IMR-90 (cell line): ENCODE results near the gene DPEP1. TPM values are rescaled to one million over a fixed set of nuclear protein-coding genes. Genes with fewer than 3 reads are reported as not detected.

ENCODE experiments used
- ATAC-seq: fragments of 200-7000 bp; cut with Tn5 transposase; 2 replicates; pipeline ENCODE4 v1.9.1; 2020; ENCODE audit warnings: low read depth, mild to moderate bottlenecking, moderate library complexity
- BruUV-seq: library from RNA; stranded (reverse); fragments of 400-500 nt; replicated peaks from 2 replicates; lab custom pipeline; 2021; lab: Mats Ljungman, UMichigan
- CTCF ChIA-PET: fragments of 300-600 bp; formaldehyde crosslinking; extraction: SDS; loops from one replicate; lab custom pipeline; 2021; ENCODE audit warnings: antibody characterized with exemption; lab: Yijun Ruan, JAX
- POLR2A ChIA-PET: fragments of 300-600 bp; sonication (Branson Sonifier 250); formaldehyde crosslinking; loops from one replicate; lab custom pipeline; 2022; ENCODE audit warnings: antibody characterized with exemption; ENCODE audit not compliant: unreplicated experiment; lab: Charles Lee
- DNase-seq: peaks from one replicate; pipeline ENCODE4 v3.0.0; 2013
- H2AFZ ChIP-seq: replicated peaks from 2 replicates; pipeline ENCODE3; 2013; ENCODE audit warnings: low read length, mild to moderate bottlenecking; ENCODE audit not compliant: poor library complexity
- H2AK5ac ChIP-seq: 2 replicates; pipeline ENCODE4 v1.6.1; 2013; ENCODE audit warnings: low read depth, low read length, inconsistent platforms
- H2AK9ac ChIP-seq: replicated peaks from 2 replicates; pipeline ENCODE3; 2013; ENCODE audit warnings: mild to moderate bottlenecking, low read depth, low read length, moderate library complexity; ENCODE audit not compliant: poor library complexity
- H2BK120ac ChIP-seq: 2 replicates; pipeline ENCODE4 v1.6.1; 2013; ENCODE audit warnings: low read depth, low read length, inconsistent platforms
- H2BK15ac ChIP-seq: 3 replicates; pipeline ENCODE4 v1.6.1; 2013; ENCODE audit warnings: low read depth, low read length, inconsistent platforms
- H2BK20ac ChIP-seq: 2 replicates; pipeline ENCODE4 v1.6.1; 2013; ENCODE audit warnings: low read depth, mild to moderate bottlenecking, inconsistent platforms, low read length, moderate library complexity
- H2BK5ac ChIP-seq: 2 replicates; pipeline ENCODE4 v1.6.1; 2013; ENCODE audit warnings: mild to moderate bottlenecking, low read depth, low read length, inconsistent platforms; ENCODE audit not compliant: poor library complexity, severe bottlenecking
- H3K14ac ChIP-seq: replicated peaks from 2 replicates; pipeline ENCODE4 v1.6.1; 2013; ENCODE audit warnings: low read depth, low read length, inconsistent platforms
- H3K18ac ChIP-seq: 2 replicates; pipeline ENCODE4 v1.6.1; 2013; ENCODE audit warnings: low read depth, low read length, control low read depth
- H3K23ac ChIP-seq: 2 replicates; pipeline ENCODE4 v1.6.1; 2013; ENCODE audit warnings: low read depth, low read length, inconsistent platforms
- H3K27ac ChIP-seq: 2 replicates; pipeline ENCODE4 v1.5.1; 2013; ENCODE audit warnings: mild to moderate bottlenecking, control low read depth, low read length; ENCODE audit not compliant: insufficient read depth
- H3K27me3 ChIP-seq: 2 replicates; pipeline ENCODE4 v1.6.1; 2013; ENCODE audit warnings: low read length; ENCODE audit not compliant: control insufficient read depth, insufficient read depth
- H3K36me3 ChIP-seq: 2 replicates; pipeline ENCODE4 v1.6.1; 2013; ENCODE audit warnings: low read length, mixed read lengths; ENCODE audit not compliant: control insufficient read depth, insufficient read depth
- H3K4ac ChIP-seq: 2 replicates; pipeline ENCODE4 v1.6.1; 2013; ENCODE audit warnings: low read depth, low read length, inconsistent platforms
- H3K4me1 ChIP-seq: 2 replicates; pipeline ENCODE4 v1.6.1; 2013; ENCODE audit warnings: low read length, mixed read lengths; ENCODE audit not compliant: control insufficient read depth, insufficient read depth
- H3K4me2 ChIP-seq: 2 replicates; pipeline ENCODE4 v1.6.1; 2013; ENCODE audit warnings: low read depth, mild to moderate bottlenecking, control low read depth, low read length, moderate library complexity
- H3K4me3 ChIP-seq: 2 replicates; pipeline ENCODE4 v1.5.1; 2013; ENCODE audit warnings: low read depth, mild to moderate bottlenecking, control low read depth, low read length, moderate library complexity; ENCODE audit not compliant: insufficient read depth
- H3K56ac ChIP-seq: 2 replicates; pipeline ENCODE4 v1.6.1; 2013; ENCODE audit warnings: low read length, inconsistent platforms; ENCODE audit not compliant: insufficient read depth; ENCODE audit errors: extremely low read depth
- H3K79me1 ChIP-seq, 2 experiments: 2 replicates each; pipeline ENCODE4 v1.6.1; 2013; ENCODE audit warnings: low read length in 2 of 2, inconsistent platforms in 1 of 2, low read depth in 1 of 2
- H3K9ac ChIP-seq: 2 replicates; pipeline ENCODE4 v1.6.1; 2013; ENCODE audit warnings: low read depth, low read length, control low read depth
- H3K9me1 ChIP-seq: 2 replicates; pipeline ENCODE4 v1.6.1; 2013; ENCODE audit warnings: low read length, inconsistent platforms; ENCODE audit not compliant: insufficient read depth
- H3K9me3 ChIP-seq: 2 replicates; pipeline ENCODE4 v1.6.1; 2013; ENCODE audit warnings: low read length; ENCODE audit not compliant: control insufficient read depth, insufficient read depth
- H4K20me1 ChIP-seq: 2 replicates; pipeline ENCODE4 v1.6.1; 2013; ENCODE audit warnings: low read length, inconsistent platforms; ENCODE audit not compliant: insufficient read depth
- H4K5ac ChIP-seq: 2 replicates; pipeline ENCODE4 v1.6.1; 2013; ENCODE audit warnings: mild to moderate bottlenecking, low read depth, low read length, control low read depth
- H4K8ac ChIP-seq, 2 experiments: 2 replicates each; pipeline ENCODE4 v1.6.1; 2013; ENCODE audit warnings: low read depth in 2 of 2, low read length in 2 of 2, control low read depth in 1 of 2, inconsistent platforms in 1 of 2
- H4K91ac ChIP-seq: 2 replicates; pipeline ENCODE4 v1.6.1; 2013; ENCODE audit warnings: low read depth, low read length, inconsistent platforms; ENCODE audit not compliant: insufficient read depth
- BHLHE40 ChIP-seq: fragments of 150-350 bp; IDR thresholded peaks from 2 replicates; pipeline ENCODE4 v1.6.1; 2016; ENCODE audit warnings: mild to moderate bottlenecking, low read depth, low read length
- CEBPB ChIP-seq: IDR thresholded peaks from 2 replicates; pipeline ENCODE4 v1.6.1; 2012; ENCODE audit warnings: low read depth, low read length, improper control_type of control experiment
- CTCF ChIP-seq: conservative IDR thresholded peaks from 2 replicates; pipeline ENCODE4 v1.5.1; 2012; ENCODE audit warnings: mild to moderate bottlenecking, low read depth, low read length, improper control_type of control experiment
- ELK1 ChIP-seq: fragments of 150-350 bp; IDR thresholded peaks from 2 replicates; pipeline ENCODE4 v1.6.1; 2016; ENCODE audit warnings: low read depth, mild to moderate bottlenecking, low read length, moderate library complexity, borderline replicate concordance
- MAFK ChIP-seq: IDR thresholded peaks from 2 replicates; pipeline ENCODE4 v1.6.1; 2012; ENCODE audit warnings: low read depth, low read length, improper control_type of control experiment
- MAZ ChIP-seq: IDR thresholded peaks from 2 replicates; pipeline ENCODE4 v1.6.1; 2012; ENCODE audit warnings: low read depth, mild to moderate bottlenecking, low read length, improper control_type of control experiment, moderate library complexity, borderline replicate concordance
- MXI1 ChIP-seq: IDR thresholded peaks from 2 replicates; pipeline ENCODE4 v1.6.1; 2012; ENCODE audit warnings: low read depth, mild to moderate bottlenecking, low read length, moderate library complexity, borderline replicate concordance
- NFE2L2 ChIP-seq: fragments of 150-350 bp; IDR thresholded peaks from 2 replicates; pipeline ENCODE4 v1.6.1; 2016; ENCODE audit warnings: low read depth, mild to moderate bottlenecking, low read length
- POLR2A ChIP-seq: IDR thresholded peaks from 2 replicates; pipeline ENCODE4 v1.6.1; 2012; ENCODE audit warnings: mild to moderate bottlenecking, low read depth, low read length
- RAD21 ChIP-seq: IDR thresholded peaks from 2 replicates; pipeline ENCODE4 v1.6.1; 2012; ENCODE audit warnings: low read length, improper control_type of control experiment
- RCOR1 ChIP-seq: IDR thresholded peaks from 2 replicates; pipeline ENCODE4 v1.6.1; 2012; ENCODE audit warnings: mild to moderate bottlenecking, low read length, improper control_type of control experiment; ENCODE audit not compliant: insufficient replicate concordance
- RFX5 ChIP-seq: IDR thresholded peaks from 2 replicates; pipeline ENCODE4 v1.8.0; 2012; ENCODE audit warnings: low read depth, mild to moderate bottlenecking, low read length, moderate library complexity
- SMC3 ChIP-seq: fragments of 150-350 bp; IDR thresholded peaks from 2 replicates; pipeline ENCODE4 v1.6.1; 2016; ENCODE audit warnings: low read depth, mild to moderate bottlenecking, antibody characterized with exemption, low read length, moderate library complexity
- USF2 ChIP-seq: fragments of 150-350 bp; IDR thresholded peaks from 2 replicates; pipeline ENCODE4 v1.6.1; 2017; ENCODE audit warnings: mild to moderate bottlenecking, antibody characterized with exemption, low read length, low read depth
- WGBS, 2 experiments: methylation state at CpG; one replicate each; pipeline versions ENCODE4 v1.1.5 to v1.1.7; 2013; ENCODE audit warnings: missing lambda C conversion rate in 2 of 2; ENCODE audit not compliant: insufficient read length in 1 of 2; ENCODE audit errors: extremely low coverage in 2 of 2; 5-methylcytosine and 5-hydroxymethylcytosine counted together
- dilution Hi-C: fragments of 300-500 bp; cut with HindIII; formaldehyde crosslinking; loops from one replicate; pipeline ENCODE4 v1.14.3; 2018; ENCODE audit warnings: low sequenced_read_pairs; ENCODE audit not compliant: unreplicated experiment
- in situ Hi-C: fragments of 300-500 bp; cut with MboI; formaldehyde crosslinking; loops from 3 replicates; pipeline ENCODE4 v1.14.3; 2019; ENCODE audit warnings: low sequenced_read_pairs, inconsistent platforms, mixed read lengths
- intact Hi-C: fragments of 100-400 bp; cut with micrococcal nuclease; formaldehyde crosslinking; loops from 2 replicates; pipeline ENCODE4 v1.10.0; 2022
- polyA plus RNA-seq, 3 experiments: library from polyadenylated mRNA; depleted of rRNA; stranded (reverse); fragments of >200 nt; gene quantifications; 2 replicates each; pipeline ENCODE4 v1.2.3, GENCODE V29; 2012; ENCODE audit warnings: low replicate concordance in 1 of 3
- total RNA-seq: library from RNA; depleted of rRNA; stranded (reverse); fragments of >200 nt; gene quantifications from 2 replicates; pipeline ENCODE4 v1.2.3, GENCODE V29; 2012

Gene DPEP1
- total and polyA plus RNA-seq, 2 of the 4 experiments (the other 2 are of a cell fraction) = not detected

GRCh38 chr16:89586853-89587252 is 26.6 kb upstream of the DPEP1 start:
- Histone ChIP-seq H4K91ac (no peak overlapping the region), H2AK5ac (peak overlapping the region; percentile 28; the same call in 1 of the 2 replicates), H3K4me3 (no peak overlapping the region), H3K4me1 (peaks cover 8% of the 10 kb centered on the region), H3K9me1 (peaks cover 10% of the 10 kb centered on the region), H4K8ac (no peak overlapping the region), H3K56ac (no peak overlapping the region), H3K27me3 (no peaks in the 10 kb centered on the region), H4K20me1 (no peaks in the 10 kb centered on the region), H2BK20ac (no peak overlapping the region), H3K27ac (no peak overlapping the region), H4K5ac (no peak overlapping the region), H3K79me1 (peaks cover 0 to 4% of the 10 kb centered on the region in 2 experiments; a peak in 1 of 4 replicates), H3K36me3 (no peaks in the 10 kb centered on the region), H3K9me3 (no peaks in the 10 kb centered on the region), H2AFZ (no peak overlapping the region), H3K23ac (no peak overlapping the region), H2BK5ac (no peak overlapping the region), H3K9ac (no peak overlapping the region), H3K4me2 (no peak overlapping the region), H3K14ac (no peak overlapping the region), H3K4ac (no peak overlapping the region), H2AK9ac (peak overlapping the region; percentile 78), H3K18ac (no peak overlapping the region), H2BK15ac (no peak overlapping the region), H2BK120ac (no peak overlapping the region)
- TF ChIP-seq CEBPB = no peak
- TF ChIP-seq POLR2A = no peak
- TF ChIP-seq SMC3 = no peak
- TF ChIP-seq BHLHE40 = no peak
- TF ChIP-seq RCOR1 = no peak
- TF ChIP-seq CTCF = no peak
- no peak for TF ChIP-seq NFE2L2
- TF ChIP-seq RFX5 = no peak
- no peak for TF ChIP-seq MAFK
- no peak for TF ChIP-seq MXI1
- no peak for TF ChIP-seq USF2
- no peak for TF ChIP-seq RAD21
- no peak for TF ChIP-seq ELK1
- TF ChIP-seq MAZ = no peak
- in situ Hi-C loops = no loop called here
- POLR2A ChIA-PET = no interaction called here
- DNase-seq (no peak), ATAC-seq (no peak)
- dilution Hi-C loops = no loop called here
- BruUV-seq = no TSS peak
- 98% methylated on average over 9 of the region's 25 CpGs; no CpG with 5 or more reads in 1 of the 2 experiments for WGBS, 2 experiments
- CTCF ChIA-PET = no interaction called here
- intact Hi-C loops = no loop called here
